ENCODE measurements around the gene DEFB123.

The DEFB123 gene

GRCh38 chr20:31496761-31497295 lies 56.4 kb downstream of the DEFB123 start:
- H3K36me3 ChIP-seq (ENCODE audit: control insufficient read depth, insufficient read depth, low read length), result no peaks in the 10 kb centered on the region
- peaks cover 72% of the 10 kb centered on the region for H3K9me3 ChIP-seq (ENCODE audit: control insufficient read depth, insufficient read depth, low read length)
- no peaks in the 10 kb centered on the region for H3K27me3 ChIP-seq (ENCODE audit: control insufficient read depth, insufficient read depth, low read length)
- no peaks in the 10 kb centered on the region for H3K4me1 ChIP-seq (ENCODE audit: control insufficient read depth, insufficient read depth, low read length)
- no peak overlapping the region for H3K4me3 ChIP-seq (ENCODE audit: low read depth, low read length)
- no peak overlapping the region for H3K27ac ChIP-seq (ENCODE audit: low read depth, low read length)
- H3K9ac ChIP-seq (ENCODE audit: low read depth, low read length), result no peak overlapping the region

DNA sequence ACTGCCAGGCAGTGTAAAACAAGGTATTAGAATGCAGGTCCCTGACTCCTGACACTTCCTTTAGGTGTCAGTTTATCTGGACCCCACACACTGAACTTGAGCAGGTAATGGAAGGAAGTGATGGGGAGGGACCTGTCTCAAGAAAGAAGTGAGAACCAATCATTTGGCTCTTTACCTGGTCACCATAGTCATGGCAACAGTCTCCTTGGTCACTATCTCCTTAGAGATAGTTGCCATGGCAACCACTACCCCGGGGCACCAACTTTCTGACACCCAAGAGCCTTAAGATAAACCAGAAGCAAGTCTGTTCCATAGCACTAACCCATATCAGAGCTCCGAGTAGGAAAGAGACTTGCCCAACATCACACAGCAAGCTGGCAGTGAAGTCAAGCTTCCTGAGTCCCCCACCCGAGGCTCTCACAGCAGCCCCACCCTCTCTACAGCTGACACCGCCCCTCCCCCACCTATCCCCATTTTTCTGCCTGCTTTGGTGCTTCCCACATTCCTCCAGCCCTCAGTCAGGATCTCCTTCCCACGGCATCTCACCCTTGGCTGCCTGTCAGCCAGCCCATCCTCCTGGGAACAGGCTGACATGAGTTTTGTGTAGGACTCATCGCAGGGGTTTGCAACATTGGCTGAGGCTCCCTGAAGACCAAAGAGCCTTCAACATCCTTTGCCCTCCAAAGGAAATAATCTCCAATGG lies 57.6 kb downstream of the DEFB123 start:
- Histone ChIP-seq H3K36me3 (ENCODE audit: control insufficient read depth, insufficient read depth, low read length) (no peaks in the 10 kb centered on the region), H3K4me1 (ENCODE audit: control insufficient read depth, insufficient read depth, low read length) (no peaks in the 10 kb centered on the region), H3K4me3 (ENCODE audit: low read depth, low read length) (no peak overlapping the region), H3K27ac (ENCODE audit: low read depth, low read length) (no peak overlapping the region), H3K27me3 (ENCODE audit: control insufficient read depth, insufficient read depth, low read length) (no peaks in the 10 kb centered on the region), H3K9ac (ENCODE audit: low read depth, low read length) (no peak overlapping the region), H3K9me3 (ENCODE audit: control insufficient read depth, insufficient read depth, low read length) (peaks cover 74% of the 10 kb centered on the region)
